Daoy (cell line): ENCODE measurements around the gene NHLH2. TPM values are rescaled to one million over a fixed set of nuclear protein-coding genes. Genes with fewer than 3 reads are reported as not detected.

Source experiments
- DNase-seq: peaks from one replicate; pipeline ENCODE4 v3.0.0-alpha.2; 2015; ENCODE audit warnings: low read depth
- total RNA-seq: library from RNA; depleted of rRNA; stranded (reverse); fragments of >200 nt; shearing (Covaris generic); gene quantifications from 2 replicates; pipeline ENCODE4 v1.2.3, GENCODE V29; 2014

Gene NHLH2
- total RNA-seq, 1 experiment from 2014 or later: 0.34 TPM

- DNase-seq: peak; percentile 53
Measured at GRCh38 chr1:115838431-115839028, 2.4 kb downstream of the NHLH2 start.

- peak; percentile 70 for DNase-seq
Measured at GRCh38 chr1:115837740-115838421, 3.0 kb downstream of the NHLH2 start.

- DNase-seq: peak; percentile 21
Measured at GRCh38 chr1:115837341-115837739, 3.6 kb downstream of the NHLH2 start.

- DNase-seq: peak; percentile 70
Measured at GRCh38 chr1:115833856-115834255, 7.1 kb downstream of the NHLH2 start.

- peak; percentile 67 for DNase-seq
Measured at GRCh38 chr1:115832651-115833050, 8.3 kb downstream of the NHLH2 start.

- DNase-seq: peak; percentile 34
Measured at GRCh38 chr1:115830963-115831362, 10.0 kb downstream of the NHLH2 start.

GRCh38 chr1:115829947-115830346, 11.0 kb downstream of the NHLH2 start:
- peak; percentile 84 for DNase-seq

GRCh38 chr1:115829023-115829674, 11.8 kb downstream of the NHLH2 start:
- peak; percentile 95 for DNase-seq

- DNase-seq: no peak
Measured at GRCh38 chr1:115828101-115829022, 12.6 kb downstream of the NHLH2 start.

- DNase-seq: no peak
Measured at GRCh38 chr1:115827452-115828044, 13.4 kb downstream of the NHLH2 start.

GRCh38 chr1:115826628-115827027, 14.3 kb downstream of the NHLH2 start:
- DNase-seq: peak; percentile 67

- no peak for DNase-seq
Measured at GRCh38 chr1:115822117-115822516, 18.8 kb downstream of the NHLH2 start.

GRCh38 chr1:115815694-115816093, 25.2 kb downstream of the NHLH2 start:
- no peak for DNase-seq

GRCh38 chr1:115814685-115815398, 26.1 kb downstream of the NHLH2 start:
- no peak for DNase-seq

- DNase-seq: no peak
Measured at GRCh38 chr1:115813727-115814126, 27.2 kb downstream of the NHLH2 start.

GRCh38 chr1:115811140-115811828, 29.6 kb downstream of the NHLH2 start:
- DNase-seq: no peak

- DNase-seq: no peak
Measured at GRCh38 chr1:115810609-115811008, 30.3 kb downstream of the NHLH2 start.

GRCh38 chr1:115809847-115810246, 31.1 kb downstream of the NHLH2 start:
- no peak for DNase-seq

GRCh38 chr1:115809076-115809475, 31.9 kb downstream of the NHLH2 start:
- no peak for DNase-seq

- peak; percentile 80 for DNase-seq
Measured at GRCh38 chr1:115807723-115808122, 33.2 kb downstream of the NHLH2 start.
